ENCODE data around the gene LRRC4. TPM values are rescaled to one million over a fixed set of nuclear protein-coding genes. Genes with fewer than 3 reads are reported as not detected.

LRRC4 gene
- polyA plus RNA-seq, 1 of the 3 experiments (the other 2 are of a cell fraction): 0.44 TPM

GRCh38 chr7:128078309-128078708 is 47.1 kb upstream of the LRRC4 start:
- Histone ChIP-seq H3F3A (replicated peaks; ENCODE audit: insufficient read depth) (no peaks in the 10 kb centered on the region), H3K79me2 (ENCODE audit: insufficient read depth) (no peaks in the 10 kb centered on the region), H3K4me2 (no peak overlapping the region), H3K27me3 (ENCODE audit: insufficient read depth) (no peaks in the 10 kb centered on the region), H3K36me3 (replicated peaks in 1 of 2; ENCODE audit: control insufficient read depth in 1 of 2, insufficient read depth in 2 of 2, low read length in 1 of 2) (peaks cover 12 to 69% of the 10 kb centered on the region in 2 experiments), H3K9ac (no peak overlapping the region), H3K9me2 (no peaks in the 10 kb centered on the region), H3K4me3 (ENCODE audit: low read depth in 2 of 2, low read length in 1 of 2) (no peak overlapping the region), H3K27ac (ENCODE audit: low read depth in 2 of 2, low read length in 1 of 2) (no peak overlapping the region), H3K4me1 (ENCODE audit: control insufficient read depth in 1 of 2, insufficient read depth in 2 of 2, low read depth in 1 of 2, low read length in 1 of 2) (peaks cover 0 to 75% of the 10 kb centered on the region in 2 experiments; a peak in 2 of 4 replicates), H3K9me3 (no peaks in the 10 kb centered on the region), H4K20me1 (ENCODE audit: insufficient read depth) (no peaks in the 10 kb centered on the region), H2AFZ (ENCODE audit: low read depth) (no peak overlapping the region)
- CTCF ChIA-PET: interaction anchor here (0.6 to 5.6 kb wide), 11 partner anchors 9 to 269 kb away, joined by 3 to 33 read pairs (median 4); no protein-coding TSS in a partner anchor
- POLR2A ChIA-PET: no interaction called here
- WGBS (ENCODE audit: low lambda C conversion rate): 100% methylated on average over 3 of the region's 3 CpGs
- no peak for DNase-seq
- TF ChIP-seq GABPA (IDR thresholded peaks at IDR 0.05; ENCODE audit: low read depth) (no peak), TEAD4 (IDR thresholded peaks at IDR 0.05; ENCODE audit: borderline replicate concordance, insufficient read depth) (no peak), FOSL2 (IDR thresholded peaks at IDR 0.05; ENCODE audit: borderline replicate concordance, low read depth) (no peak), FOXJ3 (CRISPR knock-in tag; IDR thresholded peaks at IDR 0.05) (no peak), ELF1 (IDR thresholded peaks at IDR 0.05) (no peak), FOXM1 (IDR thresholded peaks at IDR 0.05; ENCODE audit: low read depth) (no peak), EZH2phosphoT487 (IDR thresholded peaks at IDR 0.05; ENCODE audit: borderline replicate concordance, low read depth) (no peak), ZBTB33 (IDR thresholded peaks at IDR 0.05; ENCODE audit: borderline replicate concordance, low read depth) (no peak), EP300 (IDR thresholded peaks at IDR 0.05; ENCODE audit: borderline replicate concordance in 1 of 2, low read depth in 1 of 2, low read length in 1 of 2) (no peak), YY1 (IDR thresholded peaks at IDR 0.05; ENCODE audit: low read depth) (no peak), USF2 (IDR thresholded peaks at IDR 0.05; ENCODE audit: borderline replicate concordance, low read depth, low read length) (no peak), JUND (IDR thresholded peaks at IDR 0.05) (no peak), MEF2A (IDR thresholded peaks at IDR 0.05; ENCODE audit: borderline replicate concordance, low read depth) (no peak), SIN3A (IDR thresholded peaks at IDR 0.05; ENCODE audit: borderline replicate concordance, low read depth, low read length) (no peak), IRF3 (IDR thresholded peaks at IDR 0.05; ENCODE audit: low read depth, low read length) (no peak), NFIC (IDR thresholded peaks at IDR 0.05; ENCODE audit: borderline replicate concordance) (no peak), REST (IDR thresholded peaks at IDR 0.05; ENCODE audit: low read depth, low read length) (no peak), MAX (IDR thresholded peaks at IDR 0.05; ENCODE audit: low read depth) (no peak), PBX3 (IDR thresholded peaks at IDR 0.05) (no peak)
